Measurements from ENCODE around the gene CIAO2A.

CIAO2A gene

DNA sequence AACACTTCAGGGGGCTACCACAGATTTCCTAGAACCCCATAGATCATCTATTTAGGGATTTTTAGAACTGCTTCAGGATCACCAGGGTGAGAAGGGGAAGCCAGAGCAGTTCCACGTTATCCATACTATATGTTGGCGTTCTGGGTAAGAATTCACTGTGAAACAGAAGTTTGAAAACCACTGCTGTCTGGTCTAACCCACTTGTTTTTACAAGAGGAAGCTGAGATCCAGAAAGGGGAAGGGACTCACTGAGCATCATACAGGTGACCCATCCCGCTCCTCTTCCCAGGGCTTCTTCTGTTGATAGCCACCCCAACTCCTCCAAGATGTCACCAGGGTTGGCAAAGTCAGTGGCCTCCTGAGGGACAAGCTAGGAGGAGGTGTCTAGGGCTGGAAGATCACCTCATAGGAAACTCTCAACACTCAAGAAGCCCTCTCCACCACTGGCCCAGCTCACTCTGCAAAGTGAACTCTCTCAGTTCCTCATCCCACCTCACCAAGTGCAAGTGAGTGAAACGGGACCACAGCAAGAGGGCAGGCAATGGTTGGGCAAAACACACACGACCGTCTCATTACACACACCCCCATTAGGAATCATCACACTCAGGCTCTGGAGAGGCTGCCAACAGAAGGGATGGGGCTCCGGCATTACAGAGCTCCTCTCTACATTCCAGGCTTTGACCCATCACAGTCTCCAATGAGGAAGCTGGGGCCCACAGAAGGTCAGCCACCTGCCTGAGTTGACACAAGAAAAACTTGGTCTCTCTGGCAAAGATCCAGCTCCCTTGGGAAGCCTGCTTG, 49.1 kb downstream of the CIAO2A start:
- no peaks in the 10 kb centered on the region for H3K4me1 ChIP-seq (ENCODE audit: control insufficient read depth, insufficient read depth, low read length)
- H3K9me3 ChIP-seq (ENCODE audit: control insufficient read depth, low read length), result no peaks in the 10 kb centered on the region
- H3K27me3 ChIP-seq (ENCODE audit: control insufficient read depth, insufficient read depth, low read length, poor library complexity, severe bottlenecking), result peaks cover 27% of the 10 kb centered on the region
- no peak overlapping the region for H3K4me3 ChIP-seq (ENCODE audit: insufficient read depth, low read depth, low read length)
- 91 to 97% methylated on average over 7 of the region's 7 CpGs for WGBS, 2 experiments
- H3K36me3 ChIP-seq (ENCODE audit: control insufficient read depth, insufficient read depth, low read length), result no peaks in the 10 kb centered on the region
- H3K27ac ChIP-seq (ENCODE audit: insufficient read depth, low read depth, low read length, poor library complexity, severe bottlenecking), result no peak overlapping the region

GRCh38 chr15:64038878-64039610, 54.6 kb downstream of the CIAO2A start:
- Histone ChIP-seq H3K27ac (ENCODE audit: insufficient read depth, low read depth, low read length, poor library complexity, severe bottlenecking) (no peak overlapping the region), H3K4me1 (ENCODE audit: control insufficient read depth, insufficient read depth, low read length) (no peaks in the 10 kb centered on the region), H3K4me3 (ENCODE audit: insufficient read depth, low read depth, low read length) (no peak overlapping the region), H3K9me3 (ENCODE audit: control insufficient read depth, low read length) (no peaks in the 10 kb centered on the region), H3K36me3 (ENCODE audit: control insufficient read depth, insufficient read depth, low read length) (no peaks in the 10 kb centered on the region), H3K27me3 (ENCODE audit: control insufficient read depth, insufficient read depth, low read length, poor library complexity, severe bottlenecking) (no peaks in the 10 kb centered on the region)
- WGBS, 2 experiments, result 88 to 92% methylated on average over 4 of the region's 4 CpGs

GRCh38 chr15:64037966-64038365, 55.7 kb downstream of the CIAO2A start:
- H3K27me3 ChIP-seq (ENCODE audit: control insufficient read depth, insufficient read depth, low read length, poor library complexity, severe bottlenecking), result no peaks in the 10 kb centered on the region
- H3K4me1 ChIP-seq (ENCODE audit: control insufficient read depth, insufficient read depth, low read length), result no peaks in the 10 kb centered on the region
- WGBS, 2 experiments, result 40 to 45% methylated on average over 2 of the region's 2 CpGs
- no peaks in the 10 kb centered on the region for H3K9me3 ChIP-seq (ENCODE audit: control insufficient read depth, low read length)
- H3K36me3 ChIP-seq (ENCODE audit: control insufficient read depth, insufficient read depth, low read length), result no peaks in the 10 kb centered on the region
- no peak overlapping the region for H3K4me3 ChIP-seq (ENCODE audit: insufficient read depth, low read depth, low read length)
- no peak overlapping the region for H3K27ac ChIP-seq (ENCODE audit: insufficient read depth, low read depth, low read length, poor library complexity, severe bottlenecking)

DNA sequence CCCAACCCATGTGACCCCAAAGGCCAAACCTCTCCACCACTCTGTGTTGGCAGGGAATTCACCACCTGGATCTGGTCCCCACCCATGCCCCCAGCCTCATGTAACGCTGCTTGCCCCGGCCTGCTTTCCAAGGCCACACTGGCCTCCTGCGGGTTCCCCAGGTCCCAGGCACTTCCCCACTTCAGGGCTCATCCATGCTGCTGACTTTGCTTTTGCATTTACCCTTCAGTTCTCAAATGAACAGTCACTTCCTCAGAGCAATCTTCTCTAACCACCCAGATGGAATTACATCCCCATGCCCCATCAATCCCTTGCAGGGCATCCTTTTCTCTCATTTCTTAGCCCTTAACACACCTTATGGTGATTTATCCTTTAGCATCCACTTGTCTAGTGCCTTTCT, 56.5 kb downstream of the CIAO2A start:
- no peaks in the 10 kb centered on the region for H3K36me3 ChIP-seq (ENCODE audit: control insufficient read depth, insufficient read depth, low read length)
- no peak overlapping the region for H3K27ac ChIP-seq (ENCODE audit: insufficient read depth, low read depth, low read length, poor library complexity, severe bottlenecking)
- no peak overlapping the region for H3K4me3 ChIP-seq (ENCODE audit: insufficient read depth, low read depth, low read length)
- WGBS, 2 experiments, result 92 to 97% methylated on average over 3 of the region's 3 CpGs
- H3K9me3 ChIP-seq (ENCODE audit: control insufficient read depth, low read length), result no peaks in the 10 kb centered on the region
- no peaks in the 10 kb centered on the region for H3K4me1 ChIP-seq (ENCODE audit: control insufficient read depth, insufficient read depth, low read length)
- H3K27me3 ChIP-seq (ENCODE audit: control insufficient read depth, insufficient read depth, low read length, poor library complexity, severe bottlenecking), result no peaks in the 10 kb centered on the region

DNA sequence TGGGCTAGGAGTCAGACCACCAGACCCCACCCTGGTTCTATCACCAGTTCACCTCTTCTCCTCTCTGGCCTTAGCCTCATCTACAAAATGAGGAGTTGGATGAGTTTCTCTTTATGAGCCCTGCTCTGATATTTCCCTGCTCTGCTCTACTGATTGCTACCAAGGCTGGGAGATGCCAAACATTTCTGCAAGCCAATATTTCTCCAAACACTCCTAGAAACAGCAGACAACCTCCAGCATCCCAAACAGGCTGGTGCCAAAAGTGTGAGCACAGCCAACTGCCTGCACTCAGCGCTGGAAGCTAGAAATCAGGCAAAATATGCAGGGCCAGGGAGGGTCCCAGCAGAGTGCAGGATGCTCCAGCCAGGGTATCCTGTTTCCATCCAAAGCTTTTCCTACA, 58.1 kb downstream of the CIAO2A start:
- Histone ChIP-seq H3K4me3 (ENCODE audit: insufficient read depth, low read depth, low read length) (no peak overlapping the region), H3K4me1 (ENCODE audit: control insufficient read depth, insufficient read depth, low read length) (no peaks in the 10 kb centered on the region), H3K27me3 (ENCODE audit: control insufficient read depth, insufficient read depth, low read length, poor library complexity, severe bottlenecking) (no peaks in the 10 kb centered on the region), H3K9me3 (ENCODE audit: control insufficient read depth, low read length) (no peaks in the 10 kb centered on the region), H3K27ac (ENCODE audit: insufficient read depth, low read depth, low read length, poor library complexity, severe bottlenecking) (no peak overlapping the region), H3K36me3 (ENCODE audit: control insufficient read depth, insufficient read depth, low read length) (no peaks in the 10 kb centered on the region)
- 93 to 96% methylated on average over 1 of the region's 1 CpG for WGBS, 2 experiments

- Histone ChIP-seq H3K4me3 (ENCODE audit: insufficient read depth, low read depth, low read length) (no peak overlapping the region), H3K27ac (ENCODE audit: insufficient read depth, low read depth, low read length, poor library complexity, severe bottlenecking) (no peak overlapping the region)
- 74 to 77% methylated on average over 4 of the region's 4 CpGs for WGBS, 2 experiments
Observed at GRCh38 chr15:64034519-64034918, 59.1 kb downstream of the CIAO2A start.

DNA sequence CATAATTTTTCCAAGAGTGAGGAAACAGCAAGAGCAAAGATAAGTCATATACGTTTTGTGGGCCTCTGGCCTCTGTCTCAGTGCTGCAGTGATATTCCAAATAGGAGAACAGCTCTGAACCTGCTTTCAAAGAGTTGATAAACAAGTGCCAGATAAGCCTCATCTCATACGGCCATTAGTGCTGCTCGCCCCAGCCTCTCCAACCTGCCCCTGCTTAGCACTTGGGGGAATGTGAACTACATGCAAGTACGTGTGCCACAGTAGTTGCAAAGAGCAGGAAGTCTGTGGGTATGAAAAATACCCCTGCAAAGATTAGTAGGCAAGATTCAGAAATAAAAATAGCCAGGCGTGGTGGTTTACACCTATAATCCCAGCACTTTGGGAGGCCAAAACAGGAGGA, 61.3 kb downstream of the CIAO2A start:
- no peaks in the 10 kb centered on the region for H3K36me3 ChIP-seq (ENCODE audit: control insufficient read depth, insufficient read depth, low read length)
- no peaks in the 10 kb centered on the region for H3K27me3 ChIP-seq (ENCODE audit: control insufficient read depth, insufficient read depth, low read length, poor library complexity, severe bottlenecking)
- H3K4me3 ChIP-seq (ENCODE audit: insufficient read depth, low read depth, low read length), result no peak overlapping the region
- no peak overlapping the region for H3K27ac ChIP-seq (ENCODE audit: insufficient read depth, low read depth, low read length, poor library complexity, severe bottlenecking)
- H3K4me1 ChIP-seq (ENCODE audit: control insufficient read depth, insufficient read depth, low read length), result peaks cover 5% of the 10 kb centered on the region
- H3K9me3 ChIP-seq (ENCODE audit: control insufficient read depth, low read length), result no peaks in the 10 kb centered on the region
- WGBS, 2 experiments, result 91 to 94% methylated on average over 5 of the region's 5 CpGs

More at GRCh38 chr15:64034519-64034918, 59.1 kb downstream of the CIAO2A start:
- Histone ChIP-seq H3K4me1 (ENCODE audit: control insufficient read depth, insufficient read depth, low read length) (peaks cover under 1% of the 10 kb centered on the region), H3K36me3 (ENCODE audit: control insufficient read depth, insufficient read depth, low read length) (no peaks in the 10 kb centered on the region), H3K27me3 (ENCODE audit: control insufficient read depth, insufficient read depth, low read length, poor library complexity, severe bottlenecking) (no peaks in the 10 kb centered on the region), H3K9me3 (ENCODE audit: control insufficient read depth, low read length) (no peaks in the 10 kb centered on the region)

- Histone ChIP-seq H3K4me1 (ENCODE audit: control insufficient read depth, insufficient read depth, low read length) (peaks cover 5% of the 10 kb centered on the region), H3K9me3 (ENCODE audit: control insufficient read depth, low read length) (no peaks in the 10 kb centered on the region), H3K4me3 (ENCODE audit: insufficient read depth, low read depth, low read length) (no peak overlapping the region), H3K27ac (ENCODE audit: insufficient read depth, low read depth, low read length, poor library complexity, severe bottlenecking) (no peak overlapping the region), H3K27me3 (ENCODE audit: control insufficient read depth, insufficient read depth, low read length, poor library complexity, severe bottlenecking) (no peaks in the 10 kb centered on the region), H3K36me3 (ENCODE audit: control insufficient read depth, insufficient read depth, low read length) (no peaks in the 10 kb centered on the region)
- WGBS, 2 experiments, result 90 to 93% methylated on average over 4 of the region's 4 CpGs
Observed at GRCh38 chr15:64030123-64030522, 63.5 kb downstream of the CIAO2A start.

GRCh38 chr15:64029633-64030032, 64.0 kb downstream of the CIAO2A start:
- WGBS, 2 experiments, result 87 to 94% methylated on average over 4 of the region's 4 CpGs
- H3K36me3 ChIP-seq (ENCODE audit: control insufficient read depth, insufficient read depth, low read length), result no peaks in the 10 kb centered on the region
- H3K4me1 ChIP-seq (ENCODE audit: control insufficient read depth, insufficient read depth, low read length), result peaks cover 5% of the 10 kb centered on the region
- no peak overlapping the region for H3K27ac ChIP-seq (ENCODE audit: insufficient read depth, low read depth, low read length, poor library complexity, severe bottlenecking)
- no peaks in the 10 kb centered on the region for H3K27me3 ChIP-seq (ENCODE audit: control insufficient read depth, insufficient read depth, low read length, poor library complexity, severe bottlenecking)
- no peak overlapping the region for H3K4me3 ChIP-seq (ENCODE audit: insufficient read depth, low read depth, low read length)
- no peaks in the 10 kb centered on the region for H3K9me3 ChIP-seq (ENCODE audit: control insufficient read depth, low read length)

- Histone ChIP-seq H3K36me3 (ENCODE audit: control insufficient read depth, insufficient read depth, low read length) (no peaks in the 10 kb centered on the region), H3K27me3 (ENCODE audit: control insufficient read depth, insufficient read depth, low read length, poor library complexity, severe bottlenecking) (no peaks in the 10 kb centered on the region), H3K9me3 (ENCODE audit: control insufficient read depth, low read length) (no peaks in the 10 kb centered on the region), H3K4me1 (ENCODE audit: control insufficient read depth, insufficient read depth, low read length) (peaks cover 5% of the 10 kb centered on the region), H3K27ac (ENCODE audit: insufficient read depth, low read depth, low read length, poor library complexity, severe bottlenecking) (no peak overlapping the region), H3K4me3 (ENCODE audit: insufficient read depth, low read depth, low read length) (no peak overlapping the region)
- 61 to 65% methylated on average over 8 of the region's 8 CpGs for WGBS, 2 experiments
Observed at GRCh38 chr15:64029110-64029509, 64.5 kb downstream of the CIAO2A start.

Measured in ectodermal cell (in vitro differentiated cells).